Measurements from ENCODE around the gene CROCC.

DNA sequence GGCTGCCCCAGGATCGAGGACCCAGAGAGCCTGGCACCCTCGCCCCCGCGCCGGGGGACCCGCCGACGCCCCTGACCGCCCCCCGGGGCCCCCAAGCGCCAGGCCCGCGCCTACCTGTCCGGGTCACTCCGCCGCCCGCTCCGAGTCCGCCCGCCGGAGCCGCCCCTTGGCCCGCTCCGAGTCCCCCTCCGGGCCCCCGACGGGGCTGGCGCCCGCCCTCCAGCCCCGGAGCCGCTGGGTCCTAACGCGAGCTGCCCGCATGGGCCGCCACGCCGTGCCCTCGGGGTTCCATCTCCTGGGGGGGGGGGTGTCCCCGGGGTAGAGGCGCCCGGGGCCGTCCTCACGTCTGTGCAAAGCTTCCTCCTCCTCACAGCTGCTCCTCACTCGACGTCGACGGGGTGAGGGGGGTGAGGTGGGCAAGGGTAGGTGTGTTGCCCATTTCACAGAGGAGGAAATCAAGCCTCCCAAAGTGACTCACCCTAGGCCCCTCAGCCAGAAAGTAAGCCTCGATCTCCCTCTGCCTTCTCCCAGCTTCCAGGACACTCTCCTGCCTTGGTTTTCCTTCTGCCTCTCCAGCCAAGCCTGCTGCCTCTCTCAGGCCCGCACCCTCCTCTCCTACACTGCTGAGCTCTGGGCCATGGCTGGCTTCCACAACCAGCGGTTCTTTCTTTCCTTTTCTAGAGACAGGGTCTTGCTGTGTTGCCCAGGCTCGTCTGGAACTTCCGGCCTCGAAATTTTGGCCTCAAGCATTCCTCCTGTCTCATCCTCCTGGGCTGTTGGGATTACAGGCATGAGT lies 58.9 kb downstream of the CROCC start, which contains the start of gene MFAP2:
- TF ChIP-seq GATA1 (IDR thresholded peaks at IDR 0.05; ENCODE audit: low read depth, low read length) (no peak), POLR2A (IDR thresholded peaks at IDR 0.05; ENCODE audit: low read length) (no peak)

Data from erythroblast (primary cell).